ENCODE results near the gene UBXN4.

UBXN4 gene

DNA sequence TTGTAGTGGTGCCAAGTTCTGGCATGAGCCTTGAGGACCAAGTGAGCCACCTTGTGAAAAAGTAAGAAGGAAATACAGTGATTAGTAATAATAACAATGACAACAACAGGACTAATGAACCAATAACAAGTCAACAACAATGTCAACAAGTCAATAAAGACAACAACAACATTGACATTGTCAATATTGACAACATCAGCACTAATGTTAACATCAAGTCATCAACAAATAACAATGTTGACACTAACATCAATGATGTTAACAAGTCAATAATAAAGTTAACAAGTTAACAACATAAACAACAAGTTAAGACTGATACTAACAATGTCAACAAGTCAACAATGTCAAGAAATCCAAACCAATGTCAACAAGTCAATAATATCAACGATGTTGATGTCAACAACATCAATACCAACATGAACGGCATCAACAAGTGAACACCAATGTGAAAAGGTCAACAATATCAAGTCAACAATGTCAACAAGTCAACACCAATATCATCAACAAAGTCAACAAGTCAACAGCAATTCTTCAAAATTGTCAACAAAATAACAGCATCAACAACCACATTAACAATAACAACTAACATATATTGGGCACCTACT, 71.4 kb downstream of the UBXN4 start:
- DNase-seq: no peak

DNA sequence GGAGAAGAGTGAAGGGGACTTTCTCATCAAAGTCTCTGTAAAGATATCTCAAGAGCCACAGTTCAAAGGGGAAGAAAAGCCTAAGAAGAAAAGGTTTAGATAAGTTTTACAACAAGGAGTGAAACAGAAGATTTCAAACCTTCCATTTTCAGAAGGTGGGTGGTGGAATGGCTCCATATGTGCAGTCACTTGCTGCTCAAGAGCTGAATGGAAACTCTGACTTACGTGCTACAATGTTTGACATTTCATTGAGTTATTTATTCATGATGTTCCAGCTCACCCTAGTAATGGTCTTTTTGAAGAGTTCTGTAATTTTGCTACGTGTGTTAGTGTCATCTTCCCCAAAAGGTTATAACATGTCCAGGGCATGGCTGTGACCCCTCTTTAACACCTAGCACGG, 73.6 kb downstream of the UBXN4 start:
- DNase-seq: no peak

DNA sequence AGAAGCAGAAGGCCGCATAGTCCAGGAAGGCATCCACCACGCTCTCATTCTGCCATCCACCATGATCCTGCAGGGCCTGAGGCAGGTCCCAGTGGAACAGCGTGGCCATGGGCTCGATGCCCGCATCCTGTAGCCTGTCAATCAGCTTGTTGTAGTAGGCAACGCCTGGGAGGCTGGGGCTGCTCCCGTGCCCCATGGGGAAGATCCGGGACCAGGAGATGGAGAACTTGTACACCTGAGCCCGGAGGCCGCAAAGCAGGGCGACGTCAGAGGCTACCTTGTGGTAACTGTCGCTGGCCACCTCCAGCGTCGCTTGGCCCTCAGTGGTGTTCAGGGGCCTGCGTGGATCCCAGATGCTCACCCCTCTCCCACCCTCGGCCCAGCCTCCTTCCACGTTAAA, 75.8 kb downstream of the UBXN4 start:
- no peak for DNase-seq

DNA sequence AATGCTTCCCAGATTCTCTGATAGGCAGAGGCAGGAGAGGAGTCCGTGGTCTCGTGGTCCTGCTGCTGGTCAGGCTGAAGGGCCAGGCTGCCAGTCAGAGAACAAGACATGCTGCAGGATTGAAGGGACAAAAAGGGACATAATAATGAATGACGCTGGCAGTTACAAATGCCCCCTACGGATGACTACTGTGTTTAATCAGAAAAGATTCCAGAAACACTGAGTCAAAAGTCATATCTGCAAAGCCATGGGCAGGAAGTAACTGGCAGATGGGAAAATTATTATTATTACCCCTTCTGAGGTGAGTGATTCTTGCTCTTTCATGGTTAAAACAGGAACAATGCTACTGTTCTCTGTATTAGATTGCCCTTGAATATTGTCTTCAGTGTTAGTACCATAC, 76.3 kb downstream of the UBXN4 start:
- DNase-seq: no peak

DNA sequence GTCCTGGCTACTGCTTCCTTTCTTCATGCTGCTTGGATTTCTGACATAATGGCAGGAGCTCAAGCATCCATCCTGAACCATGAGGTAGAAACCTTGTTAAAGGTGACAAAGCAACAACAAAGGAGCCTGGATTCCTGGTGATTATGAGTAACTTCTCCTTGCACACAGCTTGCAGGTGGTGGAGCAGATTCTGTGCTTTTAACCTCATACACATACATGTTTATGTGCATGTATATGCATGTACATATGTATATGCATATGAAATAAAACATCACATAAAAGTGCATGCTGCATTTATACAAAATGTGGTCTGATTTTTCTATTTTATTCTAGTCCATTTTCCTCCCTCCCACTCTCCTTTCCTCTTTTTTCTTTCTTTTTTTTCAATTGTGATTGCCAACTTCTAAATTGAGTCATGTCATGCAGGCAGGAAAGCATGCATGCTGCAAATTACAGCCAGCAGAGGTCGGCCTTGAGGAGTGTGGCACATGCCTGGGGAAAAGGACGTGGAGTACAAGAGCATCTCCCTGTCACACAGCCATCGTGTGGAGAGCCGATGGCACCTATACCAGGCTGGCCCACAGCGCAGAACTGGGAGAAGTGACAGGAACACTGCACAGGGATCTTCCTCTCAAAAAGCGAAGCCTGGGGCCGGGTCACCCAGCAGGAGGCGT, 77.4 kb downstream of the UBXN4 start:
- no peak for DNase-seq

DNA sequence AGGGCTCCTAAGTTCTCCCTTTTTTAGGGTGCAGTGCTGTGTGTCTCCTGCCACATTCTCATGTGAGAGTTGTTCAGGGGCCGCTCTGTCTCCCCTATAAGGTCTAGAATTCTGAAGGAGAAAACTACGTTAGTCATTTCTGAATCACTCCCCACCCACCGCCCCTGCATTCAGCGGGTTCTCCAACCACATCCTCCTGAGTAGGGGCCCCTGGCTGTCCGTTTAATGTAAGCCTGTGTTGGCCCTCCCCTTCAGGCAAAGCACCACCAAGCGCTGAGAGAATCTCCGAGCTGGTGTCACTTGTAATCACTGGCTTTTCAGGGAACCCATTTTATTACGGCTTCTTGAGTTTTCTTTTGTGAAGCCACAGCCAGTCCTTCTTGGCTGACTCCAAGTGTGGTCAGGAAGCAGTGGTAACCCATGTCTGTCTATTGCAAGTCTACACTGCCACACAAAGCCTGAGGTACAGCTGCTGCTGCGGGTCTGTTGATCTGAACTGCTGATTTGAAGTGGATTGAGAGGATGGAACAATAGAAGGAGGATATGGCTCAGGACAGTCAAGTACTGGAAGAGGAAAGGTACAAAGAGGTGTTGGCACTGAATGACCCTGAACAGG, 78.5 kb downstream of the UBXN4 start:
- DNase-seq: no peak

DNA sequence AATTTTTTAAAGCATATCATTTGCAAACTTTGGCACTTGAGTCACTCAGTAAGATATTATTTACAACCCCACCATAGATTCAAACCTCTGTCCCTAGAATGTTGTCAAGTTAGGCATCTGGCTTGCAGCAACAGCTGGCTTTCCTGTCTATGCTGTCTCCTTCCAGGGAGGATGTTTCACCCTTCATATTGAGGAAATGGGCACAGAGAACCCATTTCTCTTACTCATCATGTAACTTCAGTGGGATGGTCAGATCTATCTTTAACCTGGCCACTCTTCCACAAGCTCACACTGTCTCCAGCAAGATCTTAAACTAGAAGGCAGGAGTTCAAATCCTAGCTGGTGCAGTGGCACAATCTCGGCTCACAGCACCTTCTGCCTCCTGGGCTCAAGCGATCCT, 79.5 kb downstream of the UBXN4 start:
- no peak for DNase-seq

DNA sequence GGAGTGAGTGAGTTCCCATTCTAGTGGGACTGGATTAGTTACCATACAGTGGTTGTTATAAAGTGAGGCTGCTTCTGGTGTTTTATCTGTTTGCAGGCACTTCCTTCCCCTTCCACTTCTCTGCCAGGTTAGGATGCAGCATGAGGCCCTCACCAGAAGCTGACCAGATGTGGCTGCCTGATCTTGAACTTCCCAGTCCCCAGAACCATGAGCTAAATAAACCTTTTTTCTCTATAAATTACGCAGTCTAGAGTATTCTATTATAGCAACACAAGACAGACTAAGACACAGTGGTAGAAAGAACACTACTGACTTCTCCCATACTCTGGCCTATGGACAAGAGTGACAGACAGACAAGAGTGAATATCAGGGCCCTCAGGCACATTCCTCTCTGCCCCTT, 81.2 kb downstream of the UBXN4 start:
- no peak for DNase-seq

DNA sequence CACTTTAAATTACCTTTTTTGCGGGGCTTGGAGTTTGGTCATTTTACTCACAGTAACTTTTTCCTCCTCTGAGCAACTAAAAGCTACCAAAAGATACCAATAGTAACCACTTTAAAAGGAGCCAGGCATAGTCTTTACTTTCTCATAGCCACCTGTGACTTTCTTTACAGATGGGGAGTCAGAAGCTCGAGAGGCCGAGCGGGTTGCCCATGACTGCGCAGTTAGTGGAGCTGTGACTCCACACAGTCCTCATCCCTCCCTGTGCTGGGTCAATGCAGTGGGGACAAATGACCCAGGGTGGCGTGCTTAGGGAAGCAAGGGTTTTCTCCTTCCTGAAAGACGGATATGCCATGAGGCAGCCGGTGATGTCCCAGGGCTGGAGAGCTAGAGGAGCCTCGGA, 83.5 kb downstream of the UBXN4 start:
- DNase-seq: no peak

DNA sequence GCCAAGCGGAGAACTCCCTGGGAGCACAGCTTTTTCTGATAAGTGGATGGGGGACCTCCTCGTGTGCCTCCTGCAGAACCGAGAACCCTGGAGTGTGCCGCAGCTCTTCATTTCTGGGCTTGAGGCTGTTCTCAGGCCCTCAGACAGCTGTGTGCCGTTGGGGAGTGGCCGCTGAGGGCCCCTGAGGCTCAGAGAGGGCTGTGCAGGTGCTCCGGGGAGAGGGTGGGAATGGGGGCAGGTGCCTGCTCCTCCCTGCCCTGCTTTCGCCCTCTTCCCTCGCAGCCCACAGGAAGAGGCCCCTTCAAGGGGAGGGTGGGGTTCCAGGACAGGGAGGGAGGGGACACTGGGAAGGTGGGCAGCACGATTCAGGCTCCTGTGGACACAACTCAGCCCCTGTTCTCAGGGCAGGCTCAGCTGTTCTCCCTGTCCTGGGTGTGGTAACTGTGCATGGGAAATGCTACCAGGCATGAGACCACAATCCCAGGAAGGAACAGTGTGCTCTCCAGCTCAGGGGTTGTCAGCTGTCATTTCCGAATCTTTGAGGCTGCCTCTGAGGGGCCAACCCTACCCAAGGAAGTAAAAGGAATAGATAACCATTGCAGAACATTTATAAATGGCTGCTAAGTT, 84.0 kb downstream of the UBXN4 start:
- no peak for DNase-seq

DNA sequence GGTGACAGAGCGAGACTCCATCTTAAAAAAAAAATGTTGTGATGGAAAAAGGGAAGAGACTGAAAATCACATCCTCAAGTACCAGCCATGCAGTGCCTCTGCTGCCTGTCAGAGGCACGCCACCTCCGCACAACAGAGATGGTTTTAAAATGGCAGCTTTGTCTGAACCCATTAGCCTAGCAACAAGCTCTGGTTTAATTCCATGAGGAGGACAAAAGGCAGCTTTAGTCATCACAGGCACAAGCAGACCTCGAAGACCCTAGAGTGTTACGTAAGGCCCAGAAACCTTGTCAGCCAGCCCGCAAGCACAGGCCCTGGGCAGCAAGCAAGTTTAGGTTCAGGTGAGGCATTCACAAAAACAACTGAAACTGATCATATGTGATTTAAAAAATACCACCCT, 84.9 kb downstream of the UBXN4 start:
- DNase-seq: no peak

DNA sequence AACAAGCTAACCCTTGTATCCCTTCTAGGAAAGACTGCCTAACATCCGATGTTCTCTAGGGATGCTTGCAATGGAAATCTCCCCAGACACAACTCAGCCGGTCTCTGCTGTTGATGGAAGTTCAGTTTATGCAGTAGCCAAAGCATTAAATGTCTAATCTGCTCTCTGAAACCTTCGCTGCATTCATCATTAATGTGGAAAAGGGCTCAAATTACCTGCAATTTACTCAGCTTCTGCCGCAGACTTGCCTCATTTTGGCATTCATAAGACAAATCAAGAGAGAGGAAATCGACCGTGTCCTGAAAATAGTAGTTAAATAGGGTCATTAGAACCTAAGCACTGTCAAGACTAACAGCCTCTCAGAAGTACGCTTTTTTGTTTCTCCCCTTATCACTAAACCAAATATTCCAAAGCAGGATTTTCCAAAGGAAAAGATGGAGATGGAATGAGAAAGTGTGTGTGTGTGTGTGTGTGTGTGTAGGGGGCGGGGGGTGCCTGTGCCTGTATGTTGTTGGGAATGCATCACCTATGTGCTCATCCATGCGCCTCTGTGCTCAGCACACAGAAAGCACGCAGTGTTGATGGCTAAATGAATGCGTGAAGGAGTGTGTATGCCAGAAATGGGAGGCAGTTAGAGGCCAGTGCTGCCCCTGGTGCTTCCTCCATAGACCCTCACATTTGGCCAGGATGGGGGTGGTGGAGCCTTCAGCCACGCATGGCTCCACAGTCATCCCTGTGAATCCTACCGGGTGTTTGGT, 87.9 kb downstream of the UBXN4 start:
- DNase-seq: no peak

DNA sequence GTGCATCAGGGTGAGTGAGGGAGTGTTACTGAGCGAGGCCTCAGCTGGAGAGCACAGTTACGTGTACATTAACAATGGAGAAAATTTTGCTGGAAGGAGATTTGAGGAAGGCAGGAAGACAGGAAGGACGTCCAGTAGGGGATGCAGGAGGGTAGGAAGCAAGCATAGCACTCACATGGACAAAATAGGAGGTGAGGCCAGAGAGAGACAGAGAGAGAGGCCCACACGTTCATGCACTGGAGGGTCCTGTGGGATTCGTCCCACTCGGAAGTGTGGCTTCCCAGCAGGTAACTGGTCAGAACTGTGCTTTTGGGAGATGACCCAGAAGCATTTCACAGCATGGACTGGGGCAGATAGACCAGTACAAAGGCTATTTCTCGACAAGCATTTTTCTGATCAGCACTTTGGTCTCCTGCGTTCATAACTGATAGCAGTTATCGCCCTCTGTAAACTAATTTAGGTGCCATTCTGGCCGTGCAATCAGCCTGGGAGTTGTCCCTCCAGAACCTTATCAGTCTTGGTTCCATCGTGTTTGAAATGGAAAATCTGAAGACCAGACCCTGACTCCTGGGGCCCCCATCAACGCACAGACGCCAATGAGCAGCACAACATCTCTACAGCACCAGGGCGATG, 89.6 kb downstream of the UBXN4 start:
- DNase-seq: no peak

DNA sequence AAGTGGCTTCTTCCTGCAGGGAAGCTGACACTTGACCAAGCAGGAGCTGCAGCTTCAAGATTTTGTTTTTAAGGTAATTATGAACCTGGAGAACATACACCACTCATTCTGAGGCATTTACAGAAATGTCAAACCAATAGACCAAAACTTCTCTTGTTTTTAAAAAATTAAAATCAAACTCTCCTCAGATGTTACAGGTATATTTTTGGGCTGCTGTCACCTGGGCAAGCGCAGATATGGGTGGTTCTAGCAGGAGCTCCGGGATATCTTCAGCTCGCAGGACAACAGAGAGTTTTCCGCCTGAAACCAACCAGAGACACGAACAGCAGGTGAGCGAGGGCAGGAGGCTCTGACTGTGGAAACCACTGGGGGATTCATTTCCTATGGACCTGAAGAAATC, 91.2 kb downstream of the UBXN4 start:
- no peak for DNase-seq
